ENCODE measurements around the gene DCAF8.

Gene DCAF8

DNA sequence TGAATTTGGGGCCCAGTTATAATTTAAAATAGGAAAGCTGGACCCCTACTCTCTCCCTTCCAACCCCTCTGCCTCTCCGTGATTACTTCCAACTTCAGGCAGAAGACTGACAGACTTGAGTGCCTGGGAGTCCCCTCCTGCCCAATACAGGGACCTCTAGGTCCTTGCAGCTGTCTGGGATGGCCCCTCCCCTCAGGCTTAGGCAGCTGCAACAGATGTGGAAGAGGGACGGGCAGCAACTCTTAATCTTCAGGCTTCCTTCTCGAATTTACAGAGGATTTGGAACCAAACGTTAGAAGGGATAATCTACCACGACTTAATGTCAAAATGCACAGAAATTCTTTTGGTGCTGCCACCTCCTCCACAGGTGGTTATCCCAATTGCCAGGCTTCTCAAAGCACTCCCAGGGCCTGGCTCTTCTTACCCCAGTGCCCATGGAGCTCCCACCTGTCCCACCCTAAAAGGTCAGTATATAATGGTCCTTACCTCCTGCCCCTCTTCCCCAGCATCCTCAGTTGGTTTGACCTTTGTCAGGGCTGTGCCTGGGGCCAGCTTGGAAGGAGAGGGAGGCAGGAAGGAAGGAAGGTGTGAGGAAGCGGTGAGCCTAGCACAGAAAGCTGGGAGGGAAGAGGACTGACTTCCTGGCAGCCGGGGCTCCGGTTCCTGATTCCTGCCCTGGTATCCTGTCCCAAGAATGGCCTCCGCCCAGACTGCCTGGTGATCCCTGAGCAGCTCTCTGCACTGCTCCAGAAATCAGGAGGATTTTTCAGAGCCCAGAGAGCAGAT, 54.4 kb downstream of the DCAF8 start:
- no peak for DNase-seq
- intact Hi-C loops (cut with DNase I) = loop anchor here (5.0 kb wide), 1 partner anchor 44 kb away; no protein-coding TSS in a partner anchor

GRCh38 chr1:160207118-160207650, 55.2 kb downstream of the DCAF8 start:
- no peak for DNase-seq
- intact Hi-C loops (cut with DNase I) = loop anchor here (5.0 kb wide), 1 partner anchor 45 kb away; no protein-coding TSS in a partner anchor

DNA sequence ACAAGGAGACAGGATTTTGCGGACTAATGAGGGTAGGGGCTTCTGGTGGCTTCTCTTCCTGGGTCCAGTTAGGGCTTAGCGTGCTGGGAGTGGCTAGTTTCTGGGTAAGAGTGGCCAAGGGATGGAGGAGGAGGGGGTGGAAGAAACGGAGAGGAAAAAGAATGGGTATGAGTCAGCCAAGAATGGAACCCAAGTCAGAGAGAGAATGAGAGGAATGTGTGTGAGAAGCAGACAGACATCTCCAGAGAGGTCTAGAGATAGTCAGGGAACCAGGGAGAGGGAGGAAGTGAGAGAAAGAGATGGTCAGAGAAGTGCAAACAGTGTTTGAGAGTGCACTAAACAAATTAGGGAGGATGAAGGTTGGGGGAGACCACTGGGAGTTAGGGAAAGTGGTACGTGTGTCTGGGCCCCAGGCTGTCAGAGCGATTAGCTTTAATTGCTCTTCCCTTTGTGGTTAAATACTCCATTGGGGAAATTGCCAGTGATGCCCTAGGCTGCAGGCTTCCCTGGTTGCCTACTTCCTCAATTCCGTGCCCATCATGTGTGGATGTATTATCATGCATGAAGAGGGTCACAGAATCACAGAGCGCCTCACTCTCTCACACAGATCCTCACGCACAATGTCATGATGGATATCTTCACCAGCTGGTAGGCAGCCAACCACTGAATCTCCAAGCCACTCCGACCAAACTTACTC, 55.8 kb downstream of the DCAF8 start:
- DNase-seq = no peak
- intact Hi-C loops (cut with DNase I) = loop anchor here (5.0 kb wide), 1 partner anchor 46 kb away; no protein-coding TSS in a partner anchor

GRCh38 chr1:160206036-160206389, 56.3 kb downstream of the DCAF8 start:
- DNase-seq = peak in 1 of 10 donors; percentile 88
- intact Hi-C loops (cut with DNase I) = loop anchor here (5.0 kb wide), 1 partner anchor 46 kb away; no protein-coding TSS in a partner anchor

DNA sequence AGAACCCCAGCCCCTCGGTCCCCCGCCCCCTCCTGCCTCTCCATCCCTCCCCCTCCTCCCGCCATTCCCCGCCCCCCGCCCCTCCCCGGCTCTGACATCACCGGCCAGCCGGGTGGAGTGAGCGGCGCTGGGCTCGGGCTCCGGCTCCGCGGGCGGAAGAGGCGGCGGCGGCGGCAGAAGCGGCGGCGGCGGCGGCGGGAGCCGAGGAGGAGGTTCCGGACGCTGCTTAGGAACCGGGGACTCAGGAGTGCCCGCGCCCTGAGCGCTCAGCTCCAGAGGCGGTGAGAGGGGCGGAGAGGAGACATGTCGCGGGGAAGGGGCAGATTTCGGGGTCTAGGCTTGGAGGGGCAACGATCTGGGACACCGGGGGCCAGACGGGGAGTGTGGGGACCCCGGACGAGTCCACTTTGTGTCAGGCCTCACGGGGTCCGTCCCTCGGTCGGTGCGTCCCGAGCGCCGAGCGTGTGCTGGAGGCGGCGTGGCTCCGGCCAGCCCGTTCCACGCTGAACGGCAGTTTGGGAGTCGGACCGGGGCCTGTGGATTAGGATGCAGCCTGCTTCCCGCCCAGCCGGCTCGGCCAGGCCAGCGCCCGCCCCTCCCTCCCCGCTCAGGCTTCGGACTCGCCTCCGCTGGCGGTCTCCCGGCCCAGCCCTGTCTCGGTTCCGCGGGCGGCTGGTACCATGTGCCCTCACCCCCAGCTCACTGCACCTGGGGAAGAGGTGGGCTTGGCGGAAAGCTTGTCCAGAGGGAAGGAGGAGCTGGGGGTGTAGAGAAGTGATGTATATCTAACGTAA, 56.9 kb downstream of the DCAF8 start, which contains the start of gene PEA15:
PEA15 (plus strand) TSS at position 143 of the 794 bp plus-strand sequence. CDS start 6,161 bp downstream, outside the sequence.
- DNase-seq = peak; percentile 66 to 97 (median 80)
- intact Hi-C loops (cut with DNase I) = loop anchor here (5.0 kb wide), 1 partner anchor 47 kb away; no protein-coding TSS in a partner anchor

DNA sequence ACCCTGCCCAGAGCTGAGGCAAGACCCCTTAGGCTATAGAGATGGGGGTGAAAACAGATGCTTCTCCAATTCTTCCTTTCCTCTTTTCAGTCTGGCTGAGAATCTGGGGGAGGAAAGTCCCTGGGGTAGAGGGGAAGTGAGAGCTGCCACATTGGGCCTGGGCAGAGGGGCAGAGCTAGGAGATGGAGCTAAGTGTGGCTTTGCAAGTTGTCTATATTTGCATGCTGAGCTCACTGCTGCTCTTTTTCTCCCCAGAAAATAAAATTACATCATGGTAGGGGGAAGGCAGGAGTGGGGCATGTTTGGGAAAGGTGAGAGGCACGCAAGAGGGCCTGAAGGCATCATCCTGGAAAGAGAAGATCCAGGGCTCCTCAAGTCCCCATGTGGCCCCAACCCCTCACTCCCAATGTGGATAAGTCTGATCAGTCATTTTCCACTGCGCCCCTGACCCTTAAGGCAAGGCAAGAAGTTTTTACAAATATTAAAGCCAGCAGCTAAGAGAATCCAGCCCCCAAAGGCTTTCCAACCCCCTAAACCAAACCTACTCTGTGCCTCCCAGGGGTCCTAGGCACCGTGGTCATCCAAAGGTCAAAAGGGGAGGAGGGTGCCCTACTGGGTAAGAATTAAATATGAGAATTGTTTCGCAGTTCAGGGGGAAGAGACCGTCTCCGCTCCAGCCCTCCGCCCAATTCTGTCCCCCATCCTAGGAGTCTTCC, 57.7 kb downstream of the DCAF8 start:
- DNase-seq = peak in 1 of 10 donors; percentile 90
- intact Hi-C loops (cut with DNase I) = loop anchor here (5.0 kb wide), 1 partner anchor 48 kb away; no protein-coding TSS in a partner anchor

DNA sequence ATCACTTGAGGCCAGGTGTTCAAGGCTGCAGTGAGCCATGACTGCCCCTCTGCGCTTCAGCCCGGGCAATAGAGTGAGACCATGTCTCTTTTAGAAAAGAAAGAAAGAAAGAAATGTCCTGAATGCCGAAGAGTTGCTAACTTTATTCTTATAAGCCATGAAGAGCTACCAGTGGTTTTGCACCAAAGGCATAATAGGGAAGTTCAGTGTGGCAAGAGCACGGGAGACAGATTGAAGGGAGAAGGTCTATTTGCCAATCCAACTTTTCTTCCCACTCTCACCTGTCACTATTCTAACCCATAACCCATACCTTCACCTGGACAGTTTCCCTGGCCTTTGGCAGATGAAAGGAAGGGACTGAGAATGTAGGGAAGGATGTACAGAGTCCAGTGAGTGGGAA, 61.6 kb downstream of the DCAF8 start:
- intact Hi-C loops (cut with DNase I) = no loop called here

GRCh38 chr1:160197231-160197630, 65.1 kb downstream of the DCAF8 start:
- intact Hi-C loops (cut with DNase I) = no loop called here
- peak in 1 of 10 donors; percentile 50 for DNase-seq

More for the DNA sequence above, 61.6 kb downstream of the DCAF8 start:
- no peak for DNase-seq

DNA sequence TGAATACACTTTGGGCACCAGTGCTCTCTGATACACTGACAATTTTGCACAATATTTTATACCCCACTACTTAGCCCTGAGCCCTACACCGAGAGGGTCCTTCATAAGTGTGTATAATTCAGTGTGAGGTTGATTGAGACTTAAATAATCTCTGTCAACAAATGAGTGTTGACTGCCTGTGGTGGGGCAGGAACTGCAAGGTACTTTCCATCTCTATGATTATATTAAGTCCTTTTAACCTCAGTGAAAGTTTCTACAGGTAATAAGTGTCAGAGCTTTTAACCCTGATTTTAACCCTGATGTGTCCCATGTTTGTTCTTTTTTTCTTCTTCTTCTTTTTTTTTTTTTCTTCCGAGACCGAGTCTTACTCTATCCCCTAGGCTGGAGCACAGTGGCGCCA, 66.2 kb downstream of the DCAF8 start:
- intact Hi-C loops (cut with DNase I) = no loop called here

DNA sequence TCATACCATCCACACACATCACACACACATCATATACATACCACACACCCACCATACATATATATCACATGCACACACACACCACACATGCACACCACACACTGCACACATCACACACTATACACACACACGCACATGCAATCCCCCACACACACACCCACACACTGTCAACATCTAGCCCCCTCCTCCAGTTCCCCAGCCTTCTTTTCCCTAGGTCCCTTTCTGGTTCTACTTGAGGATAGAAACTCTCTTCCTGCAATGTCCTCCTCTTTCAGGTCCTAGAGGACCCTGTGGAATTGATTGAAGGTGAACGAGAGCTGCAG, 67.7 kb downstream of the DCAF8 start:
- intact Hi-C loops (cut with DNase I) = loop anchor here (5.0 kb wide), 1 partner anchor 92 kb away; no protein-coding TSS in a partner anchor

More for the DNA sequence above, 66.2 kb downstream of the DCAF8 start:
- no peak for DNase-seq

GRCh38 chr1:160193832-160194736, 68.3 kb downstream of the DCAF8 start:
- no peak for DNase-seq
- intact Hi-C loops (cut with DNase I) = loop anchor here (1.0 to 5.0 kb wide), 4 partner anchors 25 to 181 kb away; no protein-coding TSS in a partner anchor

More for the DNA sequence above, 67.7 kb downstream of the DCAF8 start:
- no peak for DNase-seq

DNA sequence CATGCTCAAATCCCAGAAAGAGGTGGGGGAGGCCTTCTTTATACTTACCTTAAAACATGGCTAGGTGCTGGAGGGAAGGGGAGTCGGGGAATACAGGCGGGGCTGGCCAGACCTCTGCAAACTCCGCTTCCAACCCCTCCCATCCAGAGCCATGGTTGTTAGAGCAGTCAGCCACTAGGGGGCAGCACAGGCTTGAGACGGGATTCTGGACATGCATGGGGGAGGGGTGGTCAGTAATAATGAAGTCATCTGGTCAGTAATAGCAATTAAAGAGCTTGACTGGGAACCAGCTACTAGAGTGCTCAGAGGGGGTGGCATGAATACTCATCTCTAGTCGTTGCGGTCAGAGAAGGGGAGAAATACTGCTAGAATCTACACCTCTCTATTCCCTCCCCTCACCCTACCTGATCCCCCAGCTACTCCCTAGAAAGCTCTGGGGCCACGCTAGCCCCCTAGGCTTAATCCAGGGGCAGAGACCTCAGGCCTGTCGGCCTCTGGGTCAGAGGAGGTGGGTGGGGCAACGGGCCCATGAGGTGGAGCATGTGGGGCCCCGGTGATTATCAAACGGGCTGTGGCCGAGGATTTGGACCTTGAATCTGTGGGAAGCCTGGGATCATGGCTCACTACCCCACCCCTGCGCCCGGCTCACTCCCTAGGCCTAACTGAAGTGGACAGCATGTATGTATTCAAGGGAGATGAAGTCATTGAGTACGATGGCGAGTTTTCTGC, 69.1 kb downstream of the DCAF8 start:
- intact Hi-C loops (cut with DNase I) = loop anchor here (1.0 to 5.0 kb wide), 4 partner anchors 26 to 182 kb away; no protein-coding TSS in a partner anchor

DNA sequence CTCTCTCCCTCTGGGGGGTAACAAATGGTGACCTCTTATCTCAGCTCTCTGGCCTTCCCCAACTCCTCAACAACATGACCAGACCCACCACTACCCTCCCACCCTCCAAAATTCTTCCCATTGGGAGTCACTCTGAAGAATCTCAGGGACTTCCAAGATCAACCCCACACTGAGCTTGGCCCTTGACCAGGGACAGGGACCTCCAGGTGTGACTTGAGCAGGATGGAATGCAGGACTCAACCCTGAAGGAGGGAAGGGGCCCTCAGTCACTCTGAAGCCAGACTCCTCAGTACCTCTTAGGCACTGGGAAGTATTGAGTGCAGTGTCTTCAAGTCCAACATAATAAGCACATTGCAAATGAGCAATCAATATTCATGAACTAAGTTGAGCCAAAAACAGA, 70.1 kb downstream of the DCAF8 start:
- intact Hi-C loops (cut with DNase I) = loop anchor here (2.0 to 5.0 kb wide), 2 partner anchors 61 to 90 kb away; no protein-coding TSS in a partner anchor

More for the DNA sequence above, 69.1 kb downstream of the DCAF8 start:
- DNase-seq = peak; percentile 70 to 97 (median 92)

DNA sequence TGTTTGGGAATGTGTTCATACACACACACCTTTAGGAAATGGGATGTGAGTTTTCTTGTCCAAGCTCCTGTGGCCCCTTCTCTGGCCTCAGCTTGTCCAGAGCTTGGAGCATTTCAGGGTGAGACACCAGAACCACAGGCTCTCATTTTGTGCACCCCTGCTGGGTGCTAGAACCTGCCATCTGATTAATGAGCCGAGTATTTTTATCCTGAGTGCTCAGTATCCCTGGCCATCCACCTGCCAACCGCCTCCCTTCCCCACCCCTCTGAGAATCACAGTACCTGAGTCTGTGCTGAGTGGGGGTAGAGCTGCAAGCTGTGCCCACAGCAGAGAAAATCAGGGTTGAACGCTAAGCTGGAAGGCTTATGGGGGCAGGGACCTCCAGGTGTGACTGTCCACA, 70.6 kb downstream of the DCAF8 start:
- intact Hi-C loops (cut with DNase I) = loop anchor here (2.0 to 5.0 kb wide), 2 partner anchors 61 to 89 kb away; no protein-coding TSS in a partner anchor
- no peak for DNase-seq

More for the DNA sequence above, 70.1 kb downstream of the DCAF8 start:
- DNase-seq = no peak

DNA sequence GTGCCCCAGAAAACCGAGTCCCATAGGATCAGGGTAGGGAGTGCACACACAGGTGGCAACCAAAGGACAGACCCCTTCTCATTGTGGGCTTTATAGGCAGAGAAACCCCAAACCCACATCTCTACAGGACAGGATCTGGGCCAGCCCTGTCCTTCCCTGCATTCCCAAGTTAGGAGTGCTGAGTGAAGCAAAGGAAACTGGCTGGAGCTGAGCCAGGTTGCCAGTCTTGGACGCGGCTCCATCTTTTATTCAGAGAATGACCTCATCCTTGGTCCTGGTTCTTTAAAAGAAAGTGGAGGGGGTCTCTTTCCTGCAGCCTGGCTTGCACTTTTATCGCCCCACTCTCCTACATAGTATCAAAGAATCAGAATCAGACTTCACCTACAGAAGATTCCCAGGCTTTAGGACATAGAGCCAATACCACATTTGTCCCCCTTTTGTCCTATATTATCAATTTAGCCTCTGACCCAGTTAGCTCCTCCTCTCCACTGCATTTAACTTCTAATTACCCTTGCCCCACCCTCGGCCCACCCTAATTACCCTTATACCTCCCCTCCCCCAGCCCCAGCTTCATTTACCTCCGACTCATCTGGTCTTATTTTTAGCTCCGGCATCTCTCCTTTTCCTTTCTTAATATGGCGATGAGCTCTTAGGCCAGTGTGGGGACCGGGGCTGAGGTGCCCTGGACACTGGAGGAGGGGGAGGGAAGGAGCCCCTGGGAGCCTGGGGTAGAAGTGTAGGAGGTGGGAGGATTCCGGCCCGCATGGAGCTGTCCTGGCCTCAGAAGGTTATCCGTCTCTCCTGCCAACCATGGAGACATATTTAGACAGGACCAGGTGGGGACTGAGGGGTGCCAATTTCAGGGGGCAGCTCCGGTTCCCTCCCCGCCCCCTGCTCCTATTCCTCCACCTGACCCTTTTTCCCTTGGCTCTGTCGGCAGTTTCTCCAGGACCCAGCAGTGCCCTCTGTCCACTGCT, 72.4 kb downstream of the DCAF8 start, which contains the start of gene CASQ1:
CASQ1 (plus strand) TSS at position 927 of the 977 bp plus-strand sequence. CDS start 177 bp downstream, outside the sequence.
- intact Hi-C loops (cut with DNase I) = loop anchor here (5.0 kb wide), 1 partner anchor 88 kb away; no protein-coding TSS in a partner anchor

DNA sequence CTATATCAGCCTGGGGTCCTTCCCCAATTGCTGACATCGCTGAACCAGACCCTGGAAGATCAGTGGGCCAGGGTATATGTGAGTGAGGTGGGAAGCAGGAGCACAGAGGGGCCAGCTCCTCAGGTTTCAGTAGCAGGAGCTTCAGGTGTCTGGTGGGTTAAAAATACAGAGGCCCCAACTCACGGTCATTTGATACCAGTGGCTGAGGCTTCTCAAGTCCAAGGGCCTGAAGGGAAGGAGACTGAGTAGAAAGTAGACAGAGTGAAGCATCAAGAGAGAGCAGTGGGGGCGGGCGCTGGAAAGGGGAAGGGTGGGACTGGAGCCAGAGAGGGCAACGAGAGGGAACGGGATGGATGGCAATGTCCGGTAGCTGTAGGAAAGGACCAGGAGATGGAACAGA, 74.0 kb downstream of the DCAF8 start:
- intact Hi-C loops (cut with DNase I) = no loop called here
- DNase-seq = no peak

More for the DNA sequence above, 72.4 kb downstream of the DCAF8 start, which contains the start of gene CASQ1:
- peak in 4 of 10 donors; percentile 40 to 44 (median 44) for DNase-seq

Data from posterior cingulate gyrus (tissue), 11 donors.